BE2C (cell line): Measurements from ENCODE around the gene ASTN1.

Experiments used
- DNase-seq: peaks from one replicate; pipeline ENCODE4 v3.0.0-alpha.2; 2020
- H3K27me3 ChIP-seq: fragments of 250-450 bp; sonication (Bioruptor Pico); 2 replicates; pipeline ENCODE4 v1.5.1; 2020; ENCODE audit warnings: mild to moderate bottlenecking
- H3K36me3 ChIP-seq: fragments of 250-450 bp; sonication (Bioruptor Pico); 2 replicates; pipeline ENCODE4 v1.5.1; 2020; ENCODE audit warnings: mild to moderate bottlenecking
- H3K4me1 ChIP-seq: fragments of 250-450 bp; sonication (Bioruptor Pico); 2 replicates; pipeline ENCODE4 v1.5.1; 2020
- H3K4me3 ChIP-seq: 2 replicates; pipeline ENCODE4 v1.5.1; 2011; ENCODE audit warnings: low read depth, low read length
- H3K9me3 ChIP-seq: fragments of 250-450 bp; sonication (Bioruptor Pico); 2 replicates; pipeline ENCODE4 v1.5.1; 2020
- TF ChIP-seq, protein P1 (sequence below): IDR thresholded peaks from 2 replicates; pipeline ENCODE4 v1.5.1; 2012; ENCODE audit warnings: mild to moderate bottlenecking, low read depth, low read length

The ASTN1 gene

DNA sequence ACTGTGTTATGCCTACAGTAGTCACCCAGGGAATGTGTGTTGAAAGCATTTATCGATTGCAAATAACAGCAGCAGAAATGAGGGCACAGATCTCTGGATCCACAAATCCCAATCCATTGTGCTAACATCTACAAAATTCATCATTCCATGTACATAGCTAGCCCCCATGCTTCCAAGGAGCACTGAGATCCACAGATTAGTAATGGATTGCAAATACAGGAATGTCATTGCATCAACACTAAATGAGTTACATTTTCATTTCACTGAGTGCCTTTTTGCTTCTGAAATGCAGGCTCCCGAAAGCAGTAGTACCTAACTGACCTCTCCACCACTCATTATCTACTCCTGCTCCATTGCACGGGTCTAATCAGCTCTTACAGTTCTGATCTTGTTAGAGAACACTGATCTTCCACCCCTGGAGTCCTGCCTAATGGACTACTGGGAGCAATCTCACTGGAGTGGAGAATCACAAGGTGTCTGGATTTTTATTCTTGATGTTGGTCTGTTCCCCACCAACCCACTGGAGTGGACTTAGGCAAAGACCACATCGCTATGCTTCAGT, 30.5 kb downstream of the ASTN1 start:
- TF ChIP-seq, protein P1, sequence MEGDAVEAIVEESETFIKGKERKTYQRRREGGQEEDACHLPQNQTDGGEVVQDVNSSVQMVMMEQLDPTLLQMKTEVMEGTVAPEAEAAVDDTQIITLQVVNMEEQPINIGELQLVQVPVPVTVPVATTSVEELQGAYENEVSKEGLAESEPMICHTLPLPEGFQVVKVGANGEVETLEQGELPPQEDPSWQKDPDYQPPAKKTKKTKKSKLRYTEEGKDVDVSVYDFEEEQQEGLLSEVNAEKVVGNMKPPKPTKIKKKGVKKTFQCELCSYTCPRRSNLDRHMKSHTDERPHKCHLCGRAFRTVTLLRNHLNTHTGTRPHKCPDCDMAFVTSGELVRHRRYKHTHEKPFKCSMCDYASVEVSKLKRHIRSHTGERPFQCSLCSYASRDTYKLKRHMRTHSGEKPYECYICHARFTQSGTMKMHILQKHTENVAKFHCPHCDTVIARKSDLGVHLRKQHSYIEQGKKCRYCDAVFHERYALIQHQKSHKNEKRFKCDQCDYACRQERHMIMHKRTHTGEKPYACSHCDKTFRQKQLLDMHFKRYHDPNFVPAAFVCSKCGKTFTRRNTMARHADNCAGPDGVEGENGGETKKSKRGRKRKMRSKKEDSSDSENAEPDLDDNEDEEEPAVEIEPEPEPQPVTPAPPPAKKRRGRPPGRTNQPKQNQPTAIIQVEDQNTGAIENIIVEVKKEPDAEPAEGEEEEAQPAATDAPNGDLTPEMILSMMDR, result no peak
- H3K9me3 ChIP-seq, result no peaks in the 10 kb centered on the region
- no peak overlapping the region for H3K4me3 ChIP-seq
- DNase-seq, result no peak
- H3K27me3 ChIP-seq, result no peaks in the 10 kb centered on the region
- H3K4me1 ChIP-seq, result no peaks in the 10 kb centered on the region
- H3K36me3 ChIP-seq, result no peaks in the 10 kb centered on the region

DNA sequence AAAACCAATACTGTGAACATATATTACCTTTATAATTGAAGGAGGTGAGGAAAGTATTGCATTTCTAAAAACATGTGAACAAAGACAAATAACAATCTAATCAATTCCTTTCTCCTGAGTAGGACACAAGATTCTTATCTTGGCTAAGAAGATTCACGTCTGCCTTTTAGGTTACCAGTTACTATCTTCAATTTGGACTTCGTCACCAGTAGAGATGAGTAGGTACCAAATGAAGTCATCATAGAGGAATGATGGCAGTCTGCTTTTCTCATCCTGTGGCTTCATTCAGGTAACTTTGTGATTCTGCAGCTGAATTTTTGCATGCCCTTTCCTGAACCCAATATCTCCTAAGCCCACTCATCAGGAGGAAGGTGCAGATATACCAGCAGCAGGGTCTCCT, 32.4 kb downstream of the ASTN1 start:
- DNase-seq, result no peak
- TF ChIP-seq, protein P1, result no peak
- no peaks in the 10 kb centered on the region for H3K36me3 ChIP-seq
- H3K4me3 ChIP-seq, result no peak overlapping the region
- H3K27me3 ChIP-seq, result no peaks in the 10 kb centered on the region
- no peaks in the 10 kb centered on the region for H3K4me1 ChIP-seq
- no peaks in the 10 kb centered on the region for H3K9me3 ChIP-seq

GRCh38 chr1:177131723-177132122, 32.8 kb downstream of the ASTN1 start:
- TF ChIP-seq, protein P1, result no peak
- no peak for DNase-seq
- Histone ChIP-seq H3K9me3 (no peaks in the 10 kb centered on the region), H3K27me3 (no peaks in the 10 kb centered on the region), H3K36me3 (no peaks in the 10 kb centered on the region), H3K4me3 (no peak overlapping the region), H3K4me1 (no peaks in the 10 kb centered on the region)

GRCh38 chr1:177130451-177130945, 34.0 kb downstream of the ASTN1 start:
- no peaks in the 10 kb centered on the region for H3K27me3 ChIP-seq
- DNase-seq, result no peak
- no peaks in the 10 kb centered on the region for H3K36me3 ChIP-seq
- no peaks in the 10 kb centered on the region for H3K4me1 ChIP-seq
- no peaks in the 10 kb centered on the region for H3K9me3 ChIP-seq
- TF ChIP-seq, protein P1, result no peak
- no peak overlapping the region for H3K4me3 ChIP-seq

DNA sequence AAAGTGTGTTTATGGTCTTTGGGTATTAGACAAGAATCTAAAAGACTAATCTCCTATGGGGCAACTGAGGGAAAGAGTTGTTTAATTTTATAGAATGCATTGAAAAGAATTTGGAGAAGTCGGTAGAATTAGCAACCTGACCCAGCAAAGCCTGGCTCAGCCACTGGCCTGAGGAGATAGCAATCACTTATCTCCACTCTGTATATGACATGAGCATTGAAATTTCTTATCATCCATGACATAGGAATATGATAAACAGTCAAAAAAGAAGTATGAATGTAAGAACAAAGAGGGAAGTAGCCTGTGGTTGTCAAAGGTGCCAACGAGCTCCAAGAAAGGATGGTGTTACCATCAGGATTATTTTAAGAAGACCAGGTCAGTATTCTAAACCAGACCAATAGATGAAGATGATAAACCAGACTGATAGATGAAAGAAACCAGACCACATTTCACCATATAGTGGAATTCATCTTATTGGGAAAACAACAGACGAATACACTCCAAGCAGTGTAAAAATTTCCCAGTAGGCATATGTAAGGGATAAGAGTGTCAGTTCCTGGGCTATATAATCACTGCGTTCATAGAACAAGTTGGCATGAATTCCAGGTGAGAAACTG, 35.7 kb downstream of the ASTN1 start:
- H3K4me3 ChIP-seq, result no peak overlapping the region
- H3K4me1 ChIP-seq, result no peaks in the 10 kb centered on the region
- TF ChIP-seq, protein P1, result no peak
- H3K9me3 ChIP-seq, result no peaks in the 10 kb centered on the region
- H3K27me3 ChIP-seq, result no peaks in the 10 kb centered on the region
- no peaks in the 10 kb centered on the region for H3K36me3 ChIP-seq
- no peak for DNase-seq

DNA sequence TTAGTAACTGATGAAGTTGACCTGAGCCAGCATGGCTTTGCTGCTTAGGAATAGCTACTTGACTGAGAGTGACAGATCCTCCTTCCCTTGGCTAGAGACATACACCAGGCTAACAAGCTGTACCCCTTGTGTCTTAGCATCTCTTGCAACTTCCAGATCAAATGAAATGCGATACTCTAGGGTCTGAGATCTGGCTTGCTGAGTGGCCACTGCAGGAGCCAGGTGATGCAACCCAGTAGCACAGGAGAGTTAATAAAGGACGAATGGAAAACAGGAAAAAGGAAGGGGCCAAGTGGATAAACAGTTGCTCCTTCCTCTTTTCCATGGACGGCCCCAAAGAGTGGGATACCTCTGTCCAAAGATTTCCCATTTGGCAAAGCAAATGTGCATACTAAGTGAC, 38.2 kb downstream of the ASTN1 start:
- H3K4me1 ChIP-seq, result no peaks in the 10 kb centered on the region
- no peak overlapping the region for H3K4me3 ChIP-seq
- DNase-seq, result no peak
- no peaks in the 10 kb centered on the region for H3K36me3 ChIP-seq
- H3K9me3 ChIP-seq, result no peaks in the 10 kb centered on the region
- H3K27me3 ChIP-seq, result no peaks in the 10 kb centered on the region
- TF ChIP-seq, protein P1, result no peak
